Vagina (tissue), 2 donors: ENCODE measurements around the gene PKD1. TPM values are rescaled to one million over a fixed set of nuclear protein-coding genes. Genes with fewer than 3 reads are reported as not detected.
A peak's percentile ranks its signal among the peaks of the same experiment; 100 is the strongest.

ENCODE experiments used
- DNase-seq, 2 donors: peaks; one replicate each; pipeline ENCODE4 v3.0.0-alpha.2; 2017; ENCODE audit errors: extremely low spot score in 2 of 2
- H3K27ac ChIP-seq: fragments of 200-600 bp; sonication (generic); one replicate; pipeline ENCODE4 v1.5.1; 2019
- H3K27me3 ChIP-seq: fragments of 200-600 bp; sonication (generic); one replicate; pipeline ENCODE4 v1.5.1; 2019
- H3K36me3 ChIP-seq, 2 donors: fragments of 200-600 bp; sonication (generic); one replicate each; pipeline ENCODE4 v1.5.1; 2017 to 2019
- H3K4me1 ChIP-seq: fragments of 200-600 bp; sonication (generic); one replicate; pipeline ENCODE4 v1.5.1; 2019
- H3K4me3 ChIP-seq, 2 donors: fragments of 200-600 bp; sonication (generic); 1 replicate in 1 of 2; 2 replicates in 1 of 2; pipeline ENCODE4 v1.5.1; 2016 to 2019
- H3K9me3 ChIP-seq: fragments of 200-600 bp; sonication (generic); one replicate; pipeline ENCODE4 v1.5.1; 2019
- CTCF ChIP-seq, 3 experiments: fragments of 450-650 bp in 2 of 3; fragments of 200-600 bp in 1 of 3; sonication (generic) in 1 of 3; IDR thresholded peaks; one replicate each; pipeline ENCODE4 v1.5.1; 2017 to 2019; ENCODE audit warnings: antibody characterized with exemption in 3 of 3, mild to moderate bottlenecking in 2 of 3, moderate library complexity in 2 of 3
- POLR2A ChIP-seq, 2 donors: fragments of 450-650 bp; IDR thresholded peaks; one replicate each; pipeline ENCODE4 v1.6.1; 2017; ENCODE audit warnings: antibody characterized with exemption in 2 of 2, mild to moderate bottlenecking in 2 of 2, moderate library complexity in 2 of 2
- POLR2AphosphoS5 ChIP-seq, 2 donors: sonication (generic); formaldehyde crosslinking; IDR thresholded peaks; one replicate each; pipeline ENCODE4 v1.9.0; 2017; ENCODE audit warnings: antibody characterized with exemption in 2 of 2, mild to moderate bottlenecking in 2 of 2, low read depth in 1 of 2; ENCODE audit not compliant: insufficient read depth in 1 of 2
- intact Hi-C: fragments of 100-400 bp; cut with DNase I; formaldehyde crosslinking; loops from one replicate; pipeline ENCODE4 v1.15.1; 2023
- total RNA-seq: library from RNA; depleted of rRNA; stranded (reverse); fragments of >200 nt; gene quantifications from one replicate; pipeline ENCODE4 v1.2.3, GENCODE V29; 2016

Gene PKD1
- total RNA-seq, 1 donor from 2014 or later, result 153 TPM

GRCh38 chr16:2054543-2055245, 81.0 kb downstream of the PKD1 start:
- TF ChIP-seq CTCF (IDR thresholded peaks at IDR 0.05) (no peak), POLR2AphosphoS5 (IDR thresholded peaks at IDR 0.05; ENCODE audit: insufficient read depth in 1 of 2, low read depth in 1 of 2) (no peak), POLR2A (IDR thresholded peaks at IDR 0.05) (no peak)
- Histone ChIP-seq H3K4me3 (no peak overlapping the region), H3K36me3 (peaks cover 0 to 49% of the 10 kb centered on the region in 2 donors), H3K4me1 (peaks cover 3% of the 10 kb centered on the region), H3K9me3 (no peaks in the 10 kb centered on the region), H3K27me3 (no peaks in the 10 kb centered on the region), H3K27ac (no peak overlapping the region)
- no peak for DNase-seq
- intact Hi-C loops, result no loop called here

GRCh38 chr16:2053897-2054296, 81.8 kb downstream of the PKD1 start:
- Histone ChIP-seq H3K4me1 (peaks cover 11% of the 10 kb centered on the region), H3K27ac (no peak overlapping the region), H3K36me3 (peaks cover 0 to 47% of the 10 kb centered on the region in 2 donors), H3K9me3 (no peaks in the 10 kb centered on the region), H3K4me3 (no peak overlapping the region), H3K27me3 (no peaks in the 10 kb centered on the region)
- DNase-seq, result no peak
- TF ChIP-seq POLR2AphosphoS5 (IDR thresholded peaks at IDR 0.05; ENCODE audit: insufficient read depth in 1 of 2, low read depth in 1 of 2) (no peak), POLR2A (IDR thresholded peaks at IDR 0.05) (no peak), CTCF (IDR thresholded peaks at IDR 0.05) (no peak)
- intact Hi-C loops, result no loop called here

GRCh38 chr16:2053211-2053610, 82.5 kb downstream of the PKD1 start:
- Histone ChIP-seq H3K27ac (no peak overlapping the region), H3K27me3 (no peaks in the 10 kb centered on the region), H3K36me3 (peaks cover 0 to 40% of the 10 kb centered on the region in 2 donors), H3K4me3 (no peak overlapping the region), H3K4me1 (peaks cover 18% of the 10 kb centered on the region), H3K9me3 (no peaks in the 10 kb centered on the region)
- intact Hi-C loops, result no loop called here
- TF ChIP-seq POLR2A (IDR thresholded peaks at IDR 0.05) (no peak), CTCF (IDR thresholded peaks at IDR 0.05) (no peak), POLR2AphosphoS5 (IDR thresholded peaks at IDR 0.05; ENCODE audit: insufficient read depth in 1 of 2, low read depth in 1 of 2) (no peak)
- DNase-seq, result no peak

GRCh38 chr16:2048116-2048543, 87.6 kb downstream of the PKD1 start:
- H3K4me3 ChIP-seq, result peak overlapping the region; percentile 88 to 91
- intact Hi-C loops, result loop anchor here (10.0 kb wide), 1 partner anchor 893 kb away; the partner anchor contains the start of gene CACNA1H
- peaks cover 44% of the 10 kb centered on the region for H3K4me1 ChIP-seq
- TF ChIP-seq POLR2A (IDR thresholded peaks at IDR 0.05) (no peak), POLR2AphosphoS5 (IDR thresholded peaks at IDR 0.05; ENCODE audit: insufficient read depth in 1 of 2, low read depth in 1 of 2) (no peak), CTCF (IDR thresholded peaks at IDR 0.05) (no peak)
- H3K27ac ChIP-seq, result peak overlapping the region; percentile 80
- no peaks in the 10 kb centered on the region for H3K9me3 ChIP-seq
- DNase-seq, result no peak
- no peaks in the 10 kb centered on the region for H3K27me3 ChIP-seq
- H3K36me3 ChIP-seq, result peaks cover 0 to 23% of the 10 kb centered on the region in 2 donors
